Ishikawa (cell line): ENCODE data around the gene TP53AIP1.

Source experiments
- CREB1 ChIP-seq: IDR thresholded peaks from 2 replicates; pipeline ENCODE4 v1.6.1; 2012; ENCODE audit warnings: low read depth
- EGR1 ChIP-seq: IDR thresholded peaks from 2 replicates; pipeline ENCODE4 v1.6.1; 2012
- EP300 ChIP-seq: IDR thresholded peaks from 2 replicates; pipeline ENCODE4 v1.6.1; 2012; ENCODE audit warnings: borderline replicate concordance
- FOXM1 ChIP-seq: IDR thresholded peaks from 2 replicates; pipeline ENCODE4 v1.6.1; 2012; ENCODE audit warnings: low read depth, borderline replicate concordance
- MAX ChIP-seq: IDR thresholded peaks from 2 replicates; pipeline ENCODE4 v1.6.1; 2012
- RAD21 ChIP-seq: IDR thresholded peaks from 2 replicates; pipeline ENCODE4 v1.6.1; 2012; ENCODE audit warnings: low read depth

DNA sequence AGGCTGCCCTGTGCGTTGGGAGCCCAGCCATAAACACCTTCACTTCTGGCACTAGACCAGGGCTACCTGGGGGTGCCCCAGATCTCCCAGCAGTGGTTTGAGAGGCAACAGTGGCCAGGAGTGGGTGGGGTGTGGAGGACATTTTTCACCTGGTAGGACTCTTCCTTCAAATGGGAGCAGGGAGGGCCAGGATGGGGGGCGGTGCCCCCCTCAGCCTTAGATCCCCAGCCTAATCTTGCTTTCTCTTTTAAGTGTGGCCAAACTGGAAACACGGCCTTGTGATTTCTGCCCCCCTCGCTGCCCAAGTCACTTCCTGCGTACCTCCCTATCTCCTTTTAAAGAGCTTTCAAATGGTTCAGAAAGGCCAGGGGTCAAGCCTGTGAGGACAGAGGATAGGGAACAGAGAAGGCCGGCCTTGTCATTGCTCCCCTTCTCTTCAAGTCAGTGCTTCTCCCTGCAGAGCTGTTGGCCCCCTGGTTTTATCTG is 50.7 kb downstream of the TP53AIP1 start:
- TF ChIP-seq MAX (0 out of 2 replicates have a peak, but pooled peaks have one; percentile 22), EP300 (peak; percentile 83), CREB1 (no peak), FOXM1 (peak; percentile 79), EGR1 (no peak), RAD21 (no peak)
